Ishikawa (cell line): ENCODE data around the gene CHTF18.
A peak's percentile ranks its signal among the peaks of the same experiment; 100 is the strongest.

ENCODE experiments used
- CREB1 ChIP-seq: IDR thresholded peaks from 2 replicates; pipeline ENCODE4 v1.6.1; 2012; ENCODE audit warnings: low read depth
- EP300 ChIP-seq: IDR thresholded peaks from 2 replicates; pipeline ENCODE4 v1.6.1; 2012; ENCODE audit warnings: borderline replicate concordance
- MAX ChIP-seq: IDR thresholded peaks from 2 replicates; pipeline ENCODE4 v1.6.1; 2012
- RAD21 ChIP-seq: IDR thresholded peaks from 2 replicates; pipeline ENCODE4 v1.6.1; 2012; ENCODE audit warnings: low read depth
- REST ChIP-seq: IDR thresholded peaks from 2 replicates; pipeline ENCODE4 v1.6.1; 2012; ENCODE audit warnings: low read depth, mild to moderate bottlenecking
- TAF1 ChIP-seq: IDR thresholded peaks from 2 replicates; pipeline ENCODE4 v1.6.1; 2012; ENCODE audit warnings: low read depth, mild to moderate bottlenecking
- TEAD4 ChIP-seq: IDR thresholded peaks from 2 replicates; pipeline ENCODE4 v1.6.1; 2012
- USF1 ChIP-seq: IDR thresholded peaks from 2 replicates; pipeline ENCODE4 v1.6.1; 2012
- YY1 ChIP-seq: IDR thresholded peaks from 2 replicates; pipeline ENCODE4 v1.6.1; 2012; ENCODE audit warnings: low read depth
- ZBTB7A ChIP-seq: IDR thresholded peaks from 2 replicates; pipeline ENCODE4 v1.6.1; 2012; ENCODE audit warnings: low read depth

GRCh38 chr16:813204-813915 lies 24.9 kb downstream of the CHTF18 start:
- TF ChIP-seq YY1 = no peak
- TF ChIP-seq TEAD4 = no peak
- TF ChIP-seq RAD21 = peak; percentile 82
- no peak for TF ChIP-seq MAX
- no peak for TF ChIP-seq CREB1
- no peak for TF ChIP-seq REST
- TF ChIP-seq USF1 = no peak
- no peak for TF ChIP-seq EP300
- no peak for TF ChIP-seq TAF1
- no peak for TF ChIP-seq ZBTB7A
